ENCODE results near the gene PLD1.

DNA sequence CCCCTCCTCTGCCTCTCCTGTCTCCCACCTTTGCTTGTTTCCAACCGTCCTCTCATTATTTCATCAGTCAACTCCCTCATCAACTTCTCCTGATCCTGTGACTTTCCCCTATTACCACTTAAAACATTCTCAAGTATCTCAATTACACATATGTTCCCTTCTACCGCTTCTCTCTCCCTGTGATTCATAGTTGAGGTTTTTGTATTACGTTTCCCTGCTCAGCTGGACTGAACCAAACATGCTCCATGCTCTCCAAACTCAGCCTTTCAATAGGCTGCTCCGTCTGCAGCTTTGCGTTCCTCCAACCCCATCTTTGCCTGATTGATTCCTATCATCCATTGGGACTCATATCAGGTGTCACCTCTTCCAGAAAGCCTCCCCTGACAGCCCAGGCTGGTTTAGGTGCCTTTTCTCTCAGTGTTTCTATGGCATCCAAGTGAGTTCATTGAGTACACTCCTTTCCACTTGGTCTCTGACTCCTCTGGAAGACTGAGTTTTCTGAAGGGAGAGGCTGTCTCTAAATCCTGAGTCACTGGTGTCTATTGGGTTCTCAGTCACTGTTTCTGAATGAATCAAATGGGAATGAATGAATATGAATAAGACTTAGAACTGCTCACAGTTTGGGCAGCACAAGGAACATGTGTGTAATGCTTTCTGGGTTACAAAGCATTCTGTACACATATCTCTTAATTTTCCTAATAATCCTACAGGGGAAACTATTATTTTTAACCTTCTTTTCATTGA, 56.4 kb downstream of the PLD1 start:
- TF ChIP-seq, protein P1, sequence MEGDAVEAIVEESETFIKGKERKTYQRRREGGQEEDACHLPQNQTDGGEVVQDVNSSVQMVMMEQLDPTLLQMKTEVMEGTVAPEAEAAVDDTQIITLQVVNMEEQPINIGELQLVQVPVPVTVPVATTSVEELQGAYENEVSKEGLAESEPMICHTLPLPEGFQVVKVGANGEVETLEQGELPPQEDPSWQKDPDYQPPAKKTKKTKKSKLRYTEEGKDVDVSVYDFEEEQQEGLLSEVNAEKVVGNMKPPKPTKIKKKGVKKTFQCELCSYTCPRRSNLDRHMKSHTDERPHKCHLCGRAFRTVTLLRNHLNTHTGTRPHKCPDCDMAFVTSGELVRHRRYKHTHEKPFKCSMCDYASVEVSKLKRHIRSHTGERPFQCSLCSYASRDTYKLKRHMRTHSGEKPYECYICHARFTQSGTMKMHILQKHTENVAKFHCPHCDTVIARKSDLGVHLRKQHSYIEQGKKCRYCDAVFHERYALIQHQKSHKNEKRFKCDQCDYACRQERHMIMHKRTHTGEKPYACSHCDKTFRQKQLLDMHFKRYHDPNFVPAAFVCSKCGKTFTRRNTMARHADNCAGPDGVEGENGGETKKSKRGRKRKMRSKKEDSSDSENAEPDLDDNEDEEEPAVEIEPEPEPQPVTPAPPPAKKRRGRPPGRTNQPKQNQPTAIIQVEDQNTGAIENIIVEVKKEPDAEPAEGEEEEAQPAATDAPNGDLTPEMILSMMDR (IDR thresholded peaks at IDR 0.05): no peak
- no peak for TF ChIP-seq POLR2A (IDR thresholded peaks at IDR 0.05)
- no peak for TF ChIP-seq EP300 (IDR thresholded peaks at IDR 0.05)
